GM04504 (cell line): ENCODE measurements around the gene DNAAF5.

Source experiments
- DNase-seq: peaks from one replicate; pipeline ENCODE4 v3.0.0-alpha.2; 2012; ENCODE audit warnings: low read depth

Gene DNAAF5

DNA sequence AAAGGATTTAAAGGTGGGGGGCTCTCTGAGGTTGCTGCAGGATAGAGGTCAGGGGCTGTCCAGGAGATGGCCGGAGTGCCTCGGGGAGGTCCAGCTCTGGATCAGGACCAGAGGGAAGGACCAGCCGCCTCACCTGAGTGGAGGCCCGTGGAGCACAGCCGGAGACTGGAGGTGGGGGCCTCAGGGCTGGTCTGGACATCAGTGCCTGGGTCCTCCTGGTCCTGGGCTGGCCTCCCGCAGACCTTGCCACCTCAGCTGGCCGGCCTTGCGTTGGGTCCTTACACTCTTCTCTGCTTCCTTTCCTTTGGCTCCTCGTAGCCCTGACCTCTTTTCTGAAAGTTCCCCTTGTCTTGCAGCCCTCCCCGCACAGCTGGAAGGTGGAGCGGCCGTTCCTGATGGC, 107.8 kb downstream of the DNAAF5 start:
- no peak for DNase-seq

DNA sequence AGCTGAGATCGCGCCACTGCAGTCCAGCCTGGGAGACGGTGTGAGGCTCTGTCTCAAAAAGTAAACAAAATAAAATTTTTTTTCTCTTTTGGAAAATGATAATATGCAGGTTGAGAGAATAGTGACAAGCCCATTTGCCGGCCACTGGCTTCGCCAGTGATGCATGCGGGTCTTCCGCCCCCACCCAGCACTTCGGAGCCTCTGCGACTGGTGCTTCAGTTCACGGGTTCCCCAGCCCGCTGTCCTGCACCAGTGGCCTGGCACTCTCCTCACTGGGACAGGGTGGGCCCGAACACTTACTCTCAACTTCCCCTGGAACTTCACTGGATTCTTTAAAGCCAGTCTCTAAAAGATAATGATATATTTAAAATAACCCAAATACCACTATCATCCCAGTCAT, 108.5 kb downstream of the DNAAF5 start:
- no peak for DNase-seq

DNA sequence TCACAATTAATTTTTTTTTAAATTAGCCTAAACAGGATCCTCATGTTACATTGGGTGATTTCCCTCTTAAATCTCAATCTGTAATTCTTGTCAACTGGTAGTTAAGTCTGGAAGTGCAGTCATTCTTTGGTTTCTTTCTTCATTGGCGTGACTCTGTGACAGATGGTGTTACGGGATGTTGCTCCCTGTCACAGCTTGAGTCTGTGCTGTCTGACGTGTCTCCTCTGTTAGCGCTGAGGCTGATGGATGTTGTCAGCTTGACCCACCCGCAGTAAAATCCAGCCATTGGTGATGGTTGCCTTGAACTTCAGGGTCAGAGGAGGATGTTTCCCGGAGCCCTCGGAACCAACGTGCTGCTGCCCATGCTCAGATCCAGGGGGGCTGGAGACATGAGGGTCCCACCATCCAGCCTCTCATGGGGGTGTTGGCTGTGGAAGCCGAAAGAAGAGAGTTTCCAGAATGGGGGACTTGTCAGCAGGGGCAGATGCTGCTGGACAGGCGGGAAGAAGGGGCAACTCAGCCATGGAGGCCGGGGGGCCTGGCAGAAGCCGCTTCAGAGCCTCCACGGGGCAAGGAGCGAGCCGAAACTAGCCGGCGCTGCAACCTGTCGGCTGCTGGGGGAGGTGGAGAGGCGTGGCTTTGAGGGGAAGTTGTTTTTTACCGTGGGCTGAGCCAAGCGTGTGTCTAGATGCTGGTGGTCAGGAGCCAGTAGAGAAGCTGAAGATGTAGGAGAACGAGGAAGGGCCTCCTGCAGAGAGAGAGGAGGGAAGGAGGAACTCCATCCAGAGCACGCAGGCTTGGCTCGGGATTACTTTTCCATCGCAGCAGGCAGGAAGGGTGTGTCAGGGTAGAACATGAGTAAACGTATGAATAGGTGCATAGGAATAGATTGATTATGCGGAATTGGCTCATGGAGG, 109.2 kb downstream of the DNAAF5 start:
- DNase-seq: no peak
